Measurements from ENCODE around the gene PYGB. TPM values are rescaled to one million over a fixed set of nuclear protein-coding genes. Genes with fewer than 3 reads are reported as not detected.

PYGB gene
- total RNA-seq, 4 donors from 2014 or later, result 71.6 to 119 (median 78.6) TPM

DNA sequence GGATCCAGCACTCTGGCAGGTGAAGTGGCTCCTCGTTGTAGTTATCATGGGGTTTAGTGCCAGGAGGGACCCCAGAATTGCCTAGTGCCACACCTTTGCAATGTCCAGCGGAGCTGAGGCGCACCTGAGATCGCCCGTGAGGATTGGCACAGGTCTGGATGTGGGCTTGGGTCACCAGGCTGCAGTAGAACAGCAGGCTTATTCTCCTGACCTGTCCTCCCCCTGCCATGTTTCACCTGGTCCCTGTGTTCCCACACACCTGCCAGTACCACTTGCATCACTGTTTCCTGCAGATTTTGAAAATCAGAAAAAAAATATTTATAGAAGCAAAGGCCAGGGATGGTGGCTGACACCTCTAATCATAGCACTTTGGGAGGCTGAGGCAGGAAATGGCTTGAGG, 35.6 kb upstream of the PYGB start:
- Histone ChIP-seq H3K27me3 (no peaks in the 10 kb centered on the region), H3K9me3 (no peaks in the 10 kb centered on the region), H3K36me3 (peaks cover 3 to 82% (median 18%) of the 10 kb centered on the region in 3 donors), H3K4me1 (peaks cover 0 to 7% (median 0%) of the 10 kb centered on the region in 4 donors), H3K4me3 (no peak overlapping the region), H3K27ac (no peak overlapping the region)
- 91 to 94% methylated on average over 5 of the region's 5 CpGs for WGBS, 2 donors
- DNase-seq (ENCODE audit: low spot score in 2 of 2), result no peak
- TF ChIP-seq, protein P1, sequence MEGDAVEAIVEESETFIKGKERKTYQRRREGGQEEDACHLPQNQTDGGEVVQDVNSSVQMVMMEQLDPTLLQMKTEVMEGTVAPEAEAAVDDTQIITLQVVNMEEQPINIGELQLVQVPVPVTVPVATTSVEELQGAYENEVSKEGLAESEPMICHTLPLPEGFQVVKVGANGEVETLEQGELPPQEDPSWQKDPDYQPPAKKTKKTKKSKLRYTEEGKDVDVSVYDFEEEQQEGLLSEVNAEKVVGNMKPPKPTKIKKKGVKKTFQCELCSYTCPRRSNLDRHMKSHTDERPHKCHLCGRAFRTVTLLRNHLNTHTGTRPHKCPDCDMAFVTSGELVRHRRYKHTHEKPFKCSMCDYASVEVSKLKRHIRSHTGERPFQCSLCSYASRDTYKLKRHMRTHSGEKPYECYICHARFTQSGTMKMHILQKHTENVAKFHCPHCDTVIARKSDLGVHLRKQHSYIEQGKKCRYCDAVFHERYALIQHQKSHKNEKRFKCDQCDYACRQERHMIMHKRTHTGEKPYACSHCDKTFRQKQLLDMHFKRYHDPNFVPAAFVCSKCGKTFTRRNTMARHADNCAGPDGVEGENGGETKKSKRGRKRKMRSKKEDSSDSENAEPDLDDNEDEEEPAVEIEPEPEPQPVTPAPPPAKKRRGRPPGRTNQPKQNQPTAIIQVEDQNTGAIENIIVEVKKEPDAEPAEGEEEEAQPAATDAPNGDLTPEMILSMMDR (IDR thresholded peaks at IDR 0.05), result no peak
- TF ChIP-seq POLR2A (IDR thresholded peaks at IDR 0.05) (no peak), EP300 (IDR thresholded peaks at IDR 0.05) (no peak)

DNA sequence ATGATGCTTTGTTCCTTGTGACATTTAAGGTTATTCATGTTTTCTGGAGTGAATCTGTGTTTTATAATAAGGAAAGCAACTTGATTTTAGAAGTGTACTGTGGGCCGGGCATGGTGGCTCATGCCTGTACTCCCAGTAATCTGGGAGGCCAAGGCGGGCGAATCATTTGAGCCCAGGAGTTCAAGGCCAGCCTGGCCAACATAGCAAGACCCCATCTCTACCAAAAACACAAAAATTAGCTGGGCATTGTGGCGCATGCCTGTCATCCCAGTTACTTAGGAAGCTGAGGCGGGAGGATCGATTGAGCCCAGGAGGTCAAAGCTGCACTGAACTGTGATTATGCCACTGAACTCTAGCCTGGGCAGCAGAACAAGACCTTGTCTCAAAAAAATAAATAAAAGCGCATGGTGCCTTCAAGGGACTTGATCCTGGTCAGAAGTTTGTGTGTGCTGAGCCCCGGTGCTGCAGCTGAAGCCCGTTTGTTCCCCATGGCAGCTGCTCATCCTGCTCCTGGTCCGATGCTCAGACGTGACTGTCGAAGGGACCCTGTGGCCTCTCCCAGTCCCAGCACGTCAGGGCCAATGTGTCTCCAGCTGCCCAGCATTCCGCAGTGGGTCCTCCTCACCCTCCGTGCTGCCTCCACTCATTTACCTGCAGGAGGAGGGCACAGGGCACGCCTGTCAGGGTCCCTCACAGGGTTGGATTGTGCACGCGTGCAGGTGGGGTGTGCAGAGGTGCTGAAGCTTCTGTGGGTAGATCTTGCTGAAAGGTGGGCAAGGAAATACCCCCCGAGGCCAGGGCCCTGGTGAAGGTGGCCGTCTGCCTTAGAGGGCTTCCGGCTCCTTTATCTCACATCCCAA, 34.1 kb upstream of the PYGB start:
- H3K9me3 ChIP-seq, result no peaks in the 10 kb centered on the region
- no peak for DNase-seq (ENCODE audit: low spot score in 2 of 2)
- no peaks in the 10 kb centered on the region for H3K27me3 ChIP-seq
- peaks cover 3 to 91% (median 20%) of the 10 kb centered on the region in 3 donors for H3K36me3 ChIP-seq
- H3K4me1 ChIP-seq, result no peaks in the 10 kb centered on the region
- WGBS, 2 donors, result 93 to 95% methylated on average over 17 to 19 of the region's 21 CpGs
- TF ChIP-seq EP300 (IDR thresholded peaks at IDR 0.05) (no peak), POLR2A (IDR thresholded peaks at IDR 0.05) (no peak)
- TF ChIP-seq, protein P1 (IDR thresholded peaks at IDR 0.05), result no peak
- no peak overlapping the region for H3K27ac ChIP-seq
- H3K4me3 ChIP-seq, result no peak overlapping the region

DNA sequence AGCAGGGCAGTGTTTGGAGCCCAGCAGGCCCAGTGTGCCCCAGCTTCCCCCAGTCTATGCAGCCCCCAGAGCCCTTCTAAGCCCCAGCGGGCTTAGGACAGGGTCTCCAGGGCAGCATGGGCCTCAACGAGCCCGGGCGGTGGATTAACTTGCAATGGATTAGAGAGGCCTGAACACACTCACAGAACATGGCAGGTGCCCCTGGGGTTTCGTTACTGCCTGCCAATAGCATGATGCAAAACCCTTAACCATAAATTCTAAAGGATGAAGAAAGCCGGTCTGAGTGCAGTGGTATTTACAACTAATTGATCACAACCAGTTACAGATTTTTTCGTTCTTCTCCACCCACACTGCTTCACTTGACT, 33.5 kb upstream of the PYGB start:
- Histone ChIP-seq H3K36me3 (peaks cover 3 to 97% (median 20%) of the 10 kb centered on the region in 3 donors), H3K27ac (no peak overlapping the region), H3K4me3 (no peak overlapping the region), H3K4me1 (peaks cover 0 to 4% (median 0%) of the 10 kb centered on the region in 4 donors), H3K27me3 (no peaks in the 10 kb centered on the region), H3K9me3 (no peaks in the 10 kb centered on the region)
- 80 to 82% methylated on average over 7 of the region's 7 CpGs for WGBS, 2 donors
- TF ChIP-seq EP300 (IDR thresholded peaks at IDR 0.05) (no peak), POLR2A (IDR thresholded peaks at IDR 0.05) (no peak)
- TF ChIP-seq, protein P1 (IDR thresholded peaks at IDR 0.05), result no peak
- DNase-seq (ENCODE audit: low spot score in 2 of 2), result no peak

DNA sequence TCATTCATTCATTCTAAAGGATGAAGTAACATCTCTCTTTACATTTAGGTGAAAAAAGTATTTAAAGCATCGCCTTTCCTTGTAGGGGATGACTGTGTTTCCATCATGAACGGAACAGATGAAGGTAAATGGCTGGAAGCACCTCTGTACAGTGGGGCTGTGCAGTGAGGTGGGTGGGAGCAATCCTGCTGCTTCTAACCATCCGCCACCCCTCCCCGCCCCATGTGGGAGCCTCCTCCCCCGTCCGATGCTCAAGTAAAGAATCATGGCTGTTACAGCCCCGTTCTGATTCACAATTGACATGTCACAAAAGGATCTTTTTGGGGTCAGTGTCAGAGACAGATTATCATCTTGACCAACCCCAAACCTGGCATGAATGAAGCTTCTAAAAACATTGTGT, 33.1 kb upstream of the PYGB start:
- WGBS, 2 donors, result 78 to 79% methylated on average over 7 of the region's 7 CpGs
- H3K27ac ChIP-seq, result no peak overlapping the region
- H3K27me3 ChIP-seq, result no peaks in the 10 kb centered on the region
- peaks cover 3 to 100% (median 20%) of the 10 kb centered on the region in 3 donors for H3K36me3 ChIP-seq
- TF ChIP-seq POLR2A (IDR thresholded peaks at IDR 0.05) (no peak), EP300 (IDR thresholded peaks at IDR 0.05) (no peak)
- TF ChIP-seq, protein P1 (IDR thresholded peaks at IDR 0.05), result no peak
- DNase-seq (ENCODE audit: low spot score in 2 of 2), result no peak
- no peaks in the 10 kb centered on the region for H3K9me3 ChIP-seq
- peaks cover 0 to 8% (median 0%) of the 10 kb centered on the region in 4 donors for H3K4me1 ChIP-seq
- H3K4me3 ChIP-seq, result no peak overlapping the region

DNA sequence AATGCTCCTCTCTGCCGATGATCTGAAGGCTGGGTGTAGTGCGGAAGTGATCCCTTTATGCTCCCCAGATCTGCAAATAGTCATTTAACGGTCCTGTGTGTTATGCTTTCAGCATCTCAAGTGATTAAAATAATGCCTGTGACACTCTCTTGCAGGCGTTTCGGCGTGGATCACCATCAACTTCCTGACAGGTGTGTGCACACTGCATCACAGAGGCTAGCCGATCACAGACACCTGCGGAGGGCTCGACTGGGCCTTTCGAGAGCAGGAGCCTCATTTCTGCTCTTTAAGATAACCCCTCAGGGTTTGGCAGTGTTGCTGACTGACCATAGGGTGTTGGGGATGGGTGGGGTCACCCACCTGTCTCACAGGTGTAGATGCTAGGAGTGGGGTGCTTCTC, 32.4 kb upstream of the PYGB start:
- H3K9me3 ChIP-seq, result no peaks in the 10 kb centered on the region
- no peak overlapping the region for H3K27ac ChIP-seq
- no peak for DNase-seq (ENCODE audit: low spot score in 2 of 2)
- WGBS, 2 donors, result 89 to 98% methylated on average over 8 to 10 of the region's 10 CpGs
- peaks cover 0 to 15% (median 0%) of the 10 kb centered on the region in 4 donors for H3K4me1 ChIP-seq
- peaks cover 3 to 100% (median 20%) of the 10 kb centered on the region in 3 donors for H3K36me3 ChIP-seq
- TF ChIP-seq EP300 (IDR thresholded peaks at IDR 0.05), result no peak
- TF ChIP-seq POLR2A (IDR thresholded peaks at IDR 0.05), result no peak
- TF ChIP-seq, protein P1 (IDR thresholded peaks at IDR 0.05), result no peak
- no peak overlapping the region for H3K4me3 ChIP-seq
- H3K27me3 ChIP-seq, result no peaks in the 10 kb centered on the region

Data from tibial nerve (tissue), 4 donors.